ENCODE measurements around the gene CH25H.

The CH25H gene

GRCh38 chr10:89228962-89229361, 21.8 kb upstream of the CH25H start:
- no peak for DNase-seq (ENCODE audit: low spot score)

GRCh38 chr10:89228146-89228545, 21.0 kb upstream of the CH25H start:
- DNase-seq (ENCODE audit: low spot score), result no peak

DNA sequence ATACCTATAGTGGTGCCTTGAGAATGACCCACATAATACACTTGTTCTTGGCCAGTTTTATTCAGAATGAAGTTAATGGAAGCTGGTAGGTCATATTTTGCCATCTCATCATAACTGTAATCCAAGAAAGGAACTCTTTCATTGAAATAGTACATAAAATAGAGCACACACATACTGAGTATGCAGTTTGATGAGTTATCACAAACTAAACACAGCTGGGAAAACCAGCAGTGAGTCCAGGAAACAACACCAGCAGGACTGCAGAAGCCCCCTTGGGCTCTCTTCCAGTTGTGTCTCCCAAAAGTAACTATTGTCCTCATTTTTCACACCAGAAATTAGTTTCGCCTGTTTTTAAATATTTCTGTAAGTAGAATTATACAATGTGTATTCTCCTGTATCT, 19.8 kb upstream of the CH25H start:
- no peak for DNase-seq (ENCODE audit: low spot score)

- no peak for DNase-seq (ENCODE audit: low spot score)
Observed at GRCh38 chr10:89224739-89225443, 17.8 kb upstream of the CH25H start.

GRCh38 chr10:89221919-89222318, 14.8 kb upstream of the CH25H start:
- no peak for DNase-seq (ENCODE audit: low spot score)

DNA sequence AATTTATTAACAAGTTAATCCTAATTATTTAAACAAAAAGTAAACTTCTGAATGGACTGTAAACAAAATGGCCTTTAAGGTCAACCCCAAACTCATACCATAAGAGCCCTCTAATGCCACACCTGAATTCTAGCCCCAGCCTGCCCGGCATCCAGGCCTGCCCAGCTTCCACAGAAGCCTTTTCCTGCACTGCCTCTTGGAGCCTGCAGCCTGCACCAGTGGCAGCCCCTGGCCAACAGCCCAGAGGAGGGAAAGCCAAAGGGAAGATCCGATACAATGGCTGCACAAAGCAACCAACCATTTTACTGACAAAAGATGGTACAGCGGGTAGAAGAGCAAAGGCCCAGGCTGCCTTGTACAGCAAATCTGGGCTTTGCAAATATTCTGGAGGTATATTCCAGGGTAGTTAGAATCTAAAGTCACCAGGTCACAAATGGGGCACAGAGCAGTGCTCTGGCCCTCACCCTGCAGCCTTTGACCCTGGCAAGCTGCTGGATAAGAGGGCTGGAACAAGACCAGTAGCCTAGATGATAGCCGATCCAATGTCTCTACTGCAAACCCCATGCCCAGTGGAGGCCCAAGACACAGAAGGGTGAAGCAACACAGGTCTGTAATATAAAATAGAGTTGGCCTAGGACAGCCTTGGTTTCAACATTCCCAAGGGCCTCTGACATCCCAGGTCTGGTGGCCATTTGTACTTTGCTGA, 12.5 kb upstream of the CH25H start:
- no peak for DNase-seq (ENCODE audit: low spot score)

DNA sequence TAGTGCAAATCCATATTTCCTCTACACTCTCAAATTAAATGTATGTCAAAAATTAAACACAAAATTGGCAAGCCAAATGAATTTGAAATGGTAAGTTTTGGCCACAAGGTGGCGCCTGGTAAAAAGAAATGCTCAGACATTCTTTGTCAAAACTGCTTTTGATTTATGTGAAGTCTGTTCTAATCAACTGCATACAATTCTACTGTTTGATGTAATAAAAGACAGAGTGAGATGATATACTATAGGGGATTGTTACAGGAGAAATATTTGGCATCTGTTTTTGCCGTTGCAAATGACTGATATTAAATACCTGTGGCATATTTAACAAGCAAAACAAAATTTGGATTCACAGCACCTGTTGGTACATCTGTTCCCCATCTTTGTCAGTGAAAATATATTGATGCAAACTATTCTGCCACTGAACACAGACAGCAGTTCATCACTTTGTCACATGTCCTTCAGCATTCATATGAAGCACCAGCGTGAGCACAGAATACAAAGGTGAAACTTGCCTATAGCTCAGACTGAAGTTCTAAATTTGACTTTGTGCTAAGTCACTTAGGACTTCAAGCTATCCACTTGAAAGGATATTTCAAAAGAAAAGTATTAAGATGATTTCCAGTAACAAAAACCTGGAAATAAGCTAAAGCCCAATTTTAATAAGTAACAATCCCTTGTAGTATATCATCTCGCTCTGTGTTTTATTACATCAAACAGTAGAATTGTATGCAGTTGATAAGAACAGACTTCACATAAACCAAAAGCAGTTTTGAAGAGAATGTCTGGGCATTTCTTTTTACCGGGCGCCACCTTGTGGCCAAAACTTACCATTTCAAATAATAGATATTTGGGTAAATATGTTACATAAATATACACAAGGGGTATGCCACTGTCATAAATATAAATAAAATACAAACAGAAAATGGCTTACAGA, 10.2 kb upstream of the CH25H start:
- peak; percentile 62 for DNase-seq (ENCODE audit: low spot score)

GRCh38 chr10:89216056-89216455, 8.9 kb upstream of the CH25H start:
- DNase-seq (ENCODE audit: low spot score), result no peak

- DNase-seq (ENCODE audit: low spot score), result no peak
Observed at GRCh38 chr10:89215511-89215910, 8.4 kb upstream of the CH25H start.

GRCh38 chr10:89214566-89215165, 7.5 kb upstream of the CH25H start:
- no peak for DNase-seq (ENCODE audit: low spot score)

- peak; percentile 40 for DNase-seq (ENCODE audit: low spot score)
Observed at GRCh38 chr10:89213191-89213808, 6.2 kb upstream of the CH25H start.

- DNase-seq (ENCODE audit: low spot score), result no peak
Observed at GRCh38 chr10:89210794-89211425, 3.8 kb upstream of the CH25H start.

DNA sequence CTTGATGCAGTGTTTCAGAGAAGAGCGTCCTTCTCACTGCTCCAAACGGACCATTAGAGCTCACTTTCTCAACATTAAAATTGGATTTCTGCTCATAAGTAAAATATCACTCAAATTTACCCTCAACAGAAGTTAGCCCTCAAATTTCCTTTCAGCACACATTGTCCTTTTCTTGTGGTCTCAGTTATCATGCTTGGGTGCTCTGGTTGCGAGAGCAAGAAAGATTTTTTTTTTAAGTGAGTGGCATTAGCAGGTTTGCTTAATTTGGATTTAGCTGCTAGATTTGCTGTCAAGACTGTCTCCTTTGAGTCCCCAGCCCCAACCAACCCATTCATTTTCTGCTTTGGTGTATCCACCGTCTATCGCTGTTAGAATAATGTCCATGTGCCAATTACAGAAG, 2.6 kb upstream of the CH25H start:
- DNase-seq (ENCODE audit: low spot score), result no peak

DNA sequence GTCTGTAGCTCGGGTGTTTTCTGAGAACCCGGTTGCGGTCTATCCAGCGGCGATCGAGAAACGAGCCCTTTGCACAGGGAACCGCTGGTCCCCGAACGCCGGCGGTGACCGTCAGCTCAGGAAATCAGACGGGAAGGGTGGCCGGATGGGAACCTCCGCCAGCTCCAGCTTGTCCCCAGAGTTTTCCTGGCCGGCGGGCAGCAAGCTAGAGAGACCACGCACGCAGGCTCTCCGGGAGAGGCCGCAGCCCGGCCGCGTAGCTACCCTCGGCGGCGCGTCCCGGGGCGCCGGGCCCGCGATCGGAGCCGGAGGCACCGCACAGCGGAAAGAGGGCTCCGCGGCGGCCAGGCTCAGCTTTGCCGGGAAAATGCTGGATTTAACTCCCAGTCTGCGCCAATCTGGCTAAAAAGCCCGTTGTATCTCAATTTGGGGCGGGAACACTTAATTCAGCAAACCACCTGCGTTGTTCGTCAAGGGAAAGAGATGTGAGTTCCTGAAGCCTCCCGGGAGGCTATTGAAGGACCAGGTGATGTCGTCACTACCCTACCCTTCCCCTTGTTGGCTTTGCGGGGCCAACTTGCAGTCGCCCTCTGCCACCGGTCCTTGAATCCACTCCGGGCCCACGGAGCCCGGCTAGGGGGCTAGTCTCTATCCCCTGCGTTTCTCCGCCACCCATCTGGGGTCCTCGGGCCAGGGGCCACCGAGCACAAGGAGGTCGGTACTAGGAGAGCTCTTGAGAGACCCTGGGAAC, 859 bp upstream of the CH25H start:
- no peak for DNase-seq (ENCODE audit: low spot score)

DNA sequence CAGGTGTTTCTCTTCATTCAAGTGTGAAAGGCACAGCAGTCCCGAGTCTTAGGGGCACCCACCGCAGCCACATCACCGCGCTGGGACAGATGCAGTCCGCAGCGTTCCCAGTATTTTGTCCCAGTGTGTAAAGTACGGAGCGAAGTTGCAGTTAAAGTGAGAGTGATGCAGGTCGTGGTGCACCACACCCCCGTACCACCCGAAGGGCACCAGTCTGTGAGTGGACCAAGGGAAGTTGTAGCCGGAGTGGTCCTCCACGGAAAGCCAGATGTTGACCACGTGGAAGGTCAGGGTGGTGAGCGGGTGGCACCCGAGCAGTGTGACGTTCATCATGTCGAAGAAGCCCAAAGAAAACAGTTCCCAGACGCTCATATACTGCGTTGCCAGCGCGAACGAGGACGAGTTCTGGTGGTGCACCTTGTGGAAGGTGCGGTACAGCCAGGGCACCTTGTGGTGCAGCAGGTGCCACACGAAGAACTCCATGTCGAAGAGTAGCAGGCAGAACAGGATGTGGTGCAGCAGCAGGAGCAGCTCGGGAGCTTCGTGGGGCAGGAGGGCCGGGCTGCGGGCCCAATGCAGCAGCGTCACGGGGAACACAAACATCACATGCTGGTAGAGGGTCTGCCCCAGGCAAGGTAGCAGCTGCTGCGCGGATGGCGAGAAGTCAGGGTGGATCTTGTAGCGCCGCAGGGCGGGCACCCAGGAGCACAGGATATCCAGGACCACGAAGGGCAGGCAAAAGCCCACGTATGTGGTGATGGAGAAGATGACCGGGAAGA, 526 bp downstream of the CH25H start:
- DNase-seq (ENCODE audit: low spot score), result peak; percentile 7

DNA sequence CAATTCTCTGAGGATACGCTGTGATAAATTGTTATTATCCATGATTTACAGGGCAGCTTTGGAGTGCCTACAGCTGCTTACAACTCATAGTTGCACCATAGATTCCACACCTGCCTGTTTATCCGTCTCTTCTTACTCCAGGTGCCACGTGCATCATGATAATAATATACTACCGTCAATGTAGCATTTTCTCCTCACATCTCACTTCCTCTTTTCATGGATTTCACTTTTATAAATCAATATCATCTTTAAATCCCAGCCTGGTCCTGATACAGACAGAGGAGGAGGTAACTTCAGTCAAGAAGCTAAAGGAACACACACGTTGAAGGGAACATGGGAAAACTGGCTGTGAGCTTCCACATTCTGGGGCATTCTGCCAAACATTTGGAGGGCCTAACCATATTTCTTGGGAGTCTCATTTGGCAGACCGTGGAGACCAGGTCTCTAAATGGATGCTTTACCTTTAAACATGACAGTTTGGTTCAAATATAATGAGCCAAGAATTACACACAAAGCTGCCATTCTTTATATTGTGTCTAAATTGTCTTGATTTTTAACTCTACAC, 2.4 kb downstream of the CH25H start:
- DNase-seq (ENCODE audit: low spot score), result no peak

DNA sequence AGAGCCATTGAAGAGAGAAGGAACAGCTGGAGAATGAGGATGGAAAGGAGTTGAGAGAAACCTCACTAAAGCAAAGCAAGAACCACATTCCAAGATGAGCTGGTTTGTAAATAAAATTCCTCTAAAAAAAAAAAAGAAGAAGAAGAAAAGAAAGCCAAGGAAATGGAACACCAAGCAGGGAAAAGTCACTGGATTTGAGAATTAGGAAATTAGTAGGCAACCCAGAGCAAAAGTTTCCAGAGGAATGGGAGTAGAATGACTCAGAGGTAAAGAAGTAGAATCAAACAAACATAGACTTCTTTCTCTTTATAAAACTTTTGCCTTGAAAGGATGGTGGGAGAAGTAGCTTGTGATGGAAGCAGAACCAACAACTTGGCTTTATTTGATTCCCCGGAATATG, 3.9 kb downstream of the CH25H start:
- DNase-seq (ENCODE audit: low spot score), result no peak

DNA sequence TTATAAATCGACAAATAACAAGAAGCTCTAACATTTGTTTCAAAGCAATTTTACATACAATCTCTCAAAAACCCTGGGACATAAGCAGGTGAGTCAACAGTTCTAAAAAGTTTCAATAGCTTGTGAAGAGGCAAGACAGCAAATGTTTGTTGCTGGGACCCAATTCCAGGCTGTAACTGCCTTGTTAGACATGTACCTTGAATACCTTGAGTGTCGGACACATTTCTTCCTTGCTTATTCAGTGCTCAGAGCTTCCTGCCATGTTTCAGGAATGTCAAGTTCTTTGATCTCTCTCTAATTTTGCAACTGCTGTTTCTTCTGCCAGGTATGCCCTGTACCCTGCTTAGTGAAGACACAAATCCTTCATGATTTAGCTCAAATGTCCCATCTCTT, 5.1 kb downstream of the CH25H start:
- no peak for DNase-seq (ENCODE audit: low spot score)

- no peak for DNase-seq (ENCODE audit: low spot score)
Observed at GRCh38 chr10:89201345-89202032, 5.6 kb downstream of the CH25H start.
